H9 (cell line): ENCODE data around the gene PDXK. TPM values are rescaled to one million over a fixed set of nuclear protein-coding genes. Genes with fewer than 3 reads are reported as not detected.

ENCODE experiments used
- DNase-seq: peaks from one replicate; pipeline ENCODE4 v3.0.0-alpha.2; 2017
- H2AFZ ChIP-seq: one replicate; pipeline ENCODE4 v1.6.1; 2013; ENCODE audit warnings: mild to moderate bottlenecking, low read length, control low read depth, moderate library complexity
- H2AK5ac ChIP-seq: 2 replicates; pipeline ENCODE4 v1.6.1; 2013; ENCODE audit warnings: low read length, control low read depth, mixed read lengths; ENCODE audit not compliant: insufficient read length
- H2BK120ac ChIP-seq: one replicate; pipeline ENCODE4 v1.6.1; 2013; ENCODE audit warnings: low read depth, mild to moderate bottlenecking, low read length, control low read depth, inconsistent platforms; ENCODE audit not compliant: poor library complexity, severe bottlenecking
- H2BK12ac ChIP-seq: 2 replicates; pipeline ENCODE4 v1.6.1; 2013; ENCODE audit warnings: low read length, control low read depth, mixed read lengths, low read depth; ENCODE audit not compliant: insufficient read length
- H2BK15ac ChIP-seq: 2 replicates; pipeline ENCODE4 v1.6.1; 2013; ENCODE audit warnings: low read depth, low read length, control low read depth
- H2BK20ac ChIP-seq: one replicate; pipeline ENCODE4 v1.6.1; 2013; ENCODE audit warnings: low read depth, mild to moderate bottlenecking, low read length, control low read depth, inconsistent platforms; ENCODE audit not compliant: poor library complexity, severe bottlenecking
- H2BK5ac ChIP-seq: 2 replicates; pipeline ENCODE4 v1.6.1; 2013; ENCODE audit warnings: low read length, control low read depth, mixed read lengths; ENCODE audit not compliant: insufficient read length
- H3K14ac ChIP-seq: 2 replicates; pipeline ENCODE4 v1.6.1; 2013; ENCODE audit warnings: low read length, control low read depth; ENCODE audit not compliant: insufficient read depth
- H3K18ac ChIP-seq: 2 replicates; pipeline ENCODE4 v1.6.1; 2013; ENCODE audit warnings: low read depth, mild to moderate bottlenecking, mixed read lengths, low read length, control low read depth; ENCODE audit not compliant: insufficient read length
- H3K23ac ChIP-seq: 2 replicates; pipeline ENCODE4 v1.6.1; 2013; ENCODE audit warnings: low read length, control low read depth, mixed read lengths, low read depth; ENCODE audit not compliant: insufficient read length
- H3K23me2 ChIP-seq: 2 replicates; pipeline ENCODE4 v1.6.1; 2013; ENCODE audit warnings: low read depth, mild to moderate bottlenecking, mixed read lengths, low read length, control low read depth; ENCODE audit not compliant: insufficient read length, poor library complexity, severe bottlenecking
- H3K27ac ChIP-seq: 2 replicates; pipeline ENCODE4 v1.5.1; 2013; ENCODE audit warnings: low read length, control low read depth, mixed read lengths, low read depth; ENCODE audit not compliant: insufficient read length
- H3K27me3 ChIP-seq: 2 replicates; pipeline ENCODE4 v1.6.1; 2013; ENCODE audit warnings: low read length, control low read depth, inconsistent platforms; ENCODE audit not compliant: insufficient read depth
- H3K4ac ChIP-seq: 2 replicates; pipeline ENCODE4 v1.6.1; 2013; ENCODE audit warnings: low read depth, mild to moderate bottlenecking, control low read depth, inconsistent platforms, low read length, moderate library complexity
- H3K4me1 ChIP-seq: 2 replicates; pipeline ENCODE4 v1.6.1; 2013; ENCODE audit warnings: low read length, control low read depth, inconsistent platforms; ENCODE audit not compliant: insufficient read depth
- H3K4me2 ChIP-seq: 2 replicates; pipeline ENCODE4 v1.6.1; 2013; ENCODE audit warnings: low read length, control low read depth, mixed read lengths; ENCODE audit not compliant: insufficient read length, insufficient read depth
- H3K56ac ChIP-seq: 2 replicates; pipeline ENCODE4 v1.6.1; 2013; ENCODE audit warnings: low read depth, mild to moderate bottlenecking, mixed read lengths, low read length, control low read depth; ENCODE audit not compliant: insufficient read length
- H3K79me1 ChIP-seq: 2 replicates; pipeline ENCODE4 v1.6.1; 2013; ENCODE audit warnings: low read depth, mild to moderate bottlenecking, moderate library complexity, low read length, control low read depth, inconsistent platforms; ENCODE audit not compliant: insufficient read depth, poor library complexity, severe bottlenecking
- H3K79me2 ChIP-seq: 2 replicates; pipeline ENCODE4 v1.6.1; 2013; ENCODE audit warnings: low read length, control low read depth, inconsistent platforms; ENCODE audit not compliant: insufficient read depth
- H3K9ac ChIP-seq: 2 replicates; pipeline ENCODE4 v1.6.1; 2013; ENCODE audit warnings: low read length, control low read depth, mixed read lengths; ENCODE audit not compliant: insufficient read length; ENCODE audit errors: extremely low read depth
- H3K9me3 ChIP-seq: one replicate; pipeline ENCODE4 v1.6.1; 2013; ENCODE audit warnings: low read depth, low read length, inconsistent platforms; ENCODE audit not compliant: control insufficient read depth
- H3T11ph ChIP-seq: one replicate; pipeline ENCODE4 v1.6.1; 2013; ENCODE audit warnings: mild to moderate bottlenecking, low read length, control low read depth, inconsistent platforms
- H4K20me1 ChIP-seq: one replicate; pipeline ENCODE4 v1.6.1; 2013; ENCODE audit not compliant: control insufficient read depth, insufficient read length, insufficient read depth
- H4K5ac ChIP-seq: 2 replicates; pipeline ENCODE4 v1.6.1; 2013; ENCODE audit warnings: low read depth, mild to moderate bottlenecking, mixed read lengths, low read length, control low read depth; ENCODE audit not compliant: insufficient read length
- H4K8ac ChIP-seq: replicated peaks from 2 replicates; pipeline ENCODE4 v1.6.1; 2013; ENCODE audit warnings: low read length, control low read depth, mixed read lengths, low read depth; ENCODE audit not compliant: insufficient read length
- H4K91ac ChIP-seq: 2 replicates; pipeline ENCODE4 v1.6.1; 2013; ENCODE audit warnings: low read depth, mild to moderate bottlenecking, moderate library complexity, mixed read lengths, low read length, control low read depth; ENCODE audit not compliant: insufficient read length
- H3K27ac Mint-ChIP-seq, 3 experiments: 2 replicates in 2 of 3; 3 replicates in 1 of 3; pipeline ENCODE4 v1.8.0; 2020 to 2021; ENCODE audit warnings: mixed read lengths in 3 of 3, mild to moderate bottlenecking in 1 of 3, moderate library complexity in 1 of 3
- H3K27me3 Mint-ChIP-seq: 2 replicates; pipeline ENCODE4 v1.8.0; 2021; ENCODE audit warnings: low read depth, mild to moderate bottlenecking, moderate library complexity, mixed read lengths
- H3K36me3 Mint-ChIP-seq, 3 experiments: 2 replicates in 2 of 3; 3 replicates in 1 of 3; pipeline ENCODE4 v1.8.0; 2020 to 2021; ENCODE audit warnings: low read depth in 3 of 3, mixed read lengths in 3 of 3; ENCODE audit not compliant: insufficient read depth in 1 of 3
- H3K4me1 Mint-ChIP-seq, 2 experiments: 2 replicates each; pipeline ENCODE4 v1.8.0; 2020; ENCODE audit warnings: mixed read lengths in 2 of 2
- H3K4me3 Mint-ChIP-seq, 2 experiments: 2 replicates in 1 of 2; 3 replicates in 1 of 2; pipeline ENCODE4 v1.8.0; 2020 to 2021; ENCODE audit warnings: mild to moderate bottlenecking in 2 of 2, mixed read lengths in 2 of 2, moderate library complexity in 1 of 2
- H3K9me3 Mint-ChIP-seq, 2 experiments: 2 replicates in 1 of 2; 3 replicates in 1 of 2; pipeline ENCODE4 v1.8.0; 2020; ENCODE audit warnings: mild to moderate bottlenecking in 2 of 2, mixed read lengths in 2 of 2, moderate library complexity in 1 of 2
- CTCF ChIP-seq: fragments of 200-600 bp; sonication (generic); conservative IDR thresholded peaks from 3 replicates; pipeline ENCODE4 v1.8.0; 2021; ENCODE audit warnings: antibody characterized with exemption, mild to moderate bottlenecking
- WGBS: extraction: QIAGEN DNeasy Blood & Tissue Kit; methylation state at CpG from one replicate; pipeline ENCODE4 v1.1.7; 2013; ENCODE audit warnings: missing lambda C conversion rate, low lambda C conversion rate, mixed read lengths; ENCODE audit not compliant: insufficient read length; ENCODE audit errors: extremely low coverage; 5-methylcytosine and 5-hydroxymethylcytosine counted together
- total RNA-seq: library from RNA; stranded (reverse); gene quantifications from 2 replicates; pipeline ENCODE4 v1.2.1, GENCODE V29; 2021

PDXK gene
- total RNA-seq, 1 experiment from 2014 or later, result 109 TPM

DNA sequence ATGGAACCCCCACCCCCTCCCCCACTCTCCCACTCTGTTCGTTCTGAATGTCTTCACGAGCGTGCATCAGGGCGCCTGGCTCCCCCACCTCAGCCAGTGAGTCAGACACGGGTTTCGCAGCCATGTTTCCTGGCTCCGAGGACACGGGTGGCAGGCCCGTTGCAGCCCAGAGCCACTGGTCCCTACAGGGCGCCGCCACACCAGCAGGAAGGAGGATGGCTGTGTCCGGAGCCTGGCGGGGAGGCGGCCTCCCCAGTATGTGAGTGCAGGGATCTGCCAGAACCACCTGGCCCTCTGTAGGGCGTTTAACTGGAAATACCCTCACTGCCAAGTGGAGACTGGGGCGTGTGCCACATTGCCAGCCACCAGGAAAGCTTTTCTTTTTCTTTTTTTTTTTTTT is 38.7 kb downstream of the PDXK start:
- H3K4me2 ChIP-seq, result no peak overlapping the region
- no peak overlapping the region for H3K56ac ChIP-seq
- H2AFZ ChIP-seq, result no peak overlapping the region
- H3K27me3 ChIP-seq, result no peaks in the 10 kb centered on the region
- H3K4me1 Mint-ChIP-seq, result no peaks in the 10 kb centered on the region
- no peak overlapping the region for H2BK20ac ChIP-seq
- H3K27ac ChIP-seq, result no peak overlapping the region
- no peak overlapping the region for H3K4ac ChIP-seq
- no peaks in the 10 kb centered on the region for H3K79me2 ChIP-seq
- H4K8ac ChIP-seq, result no peak overlapping the region
- no peak overlapping the region for H4K91ac ChIP-seq
- H3K79me1 ChIP-seq, result no peaks in the 10 kb centered on the region
- no peaks in the 10 kb centered on the region for H3K23me2 ChIP-seq
- no peak overlapping the region for H3K18ac ChIP-seq
- peak overlapping the region in 1 of 3 experiments; percentile 44; a peak in 1 of 7 replicates for H3K27ac Mint-ChIP-seq
- no peaks in the 10 kb centered on the region for H3K9me3 ChIP-seq
- WGBS, result no CpG with 5 or more reads among the region's 16 CpGs
- no peaks in the 10 kb centered on the region for H3K27me3 Mint-ChIP-seq
- no peak overlapping the region for H3K9ac ChIP-seq
- no peak for DNase-seq
- H3T11ph ChIP-seq, result no peak overlapping the region
- H2BK15ac ChIP-seq, result no peak overlapping the region
- H3K4me1 ChIP-seq, result no peaks in the 10 kb centered on the region
- H3K36me3 Mint-ChIP-seq, result peaks cover 25 to 58% (median 38%) of the 10 kb centered on the region in 3 experiments; a peak in 6 of 7 replicates
- H4K20me1 ChIP-seq, result no peaks in the 10 kb centered on the region
- H4K5ac ChIP-seq, result no peak overlapping the region
- H3K9me3 Mint-ChIP-seq, result no peaks in the 10 kb centered on the region; a peak in 1 of 5 replicates
- no peak overlapping the region for H2AK5ac ChIP-seq
- H3K14ac ChIP-seq, result no peak overlapping the region
- H3K23ac ChIP-seq, result no peak overlapping the region
- no peak for TF ChIP-seq CTCF
- H2BK5ac ChIP-seq, result no peak overlapping the region
- H3K4me3 Mint-ChIP-seq, result no peak overlapping the region
- H2BK12ac ChIP-seq, result no peak overlapping the region
- no peak overlapping the region for H2BK120ac ChIP-seq
